SK-N-SH treated with all-trans-retinoic acid at 6 μM for 48 hours (cell line): ENCODE data around the gene NBEAL1.
"Not testable (repeated sequence)": the region's sequence is repeated elsewhere in the genome, so short reads cannot be mapped to it uniquely, and the experiment has no call there.

Experiments used
- CREB5 ChIP-seq: fragments of 250-450 bp; sonication (Bioruptor Pico); IDR thresholded peaks from 2 replicates; pipeline ENCODE4 v1.5.1; 2020; ENCODE audit warnings: low read depth, mild to moderate bottlenecking, moderate library complexity
- ESRRG ChIP-seq: fragments of 250-450 bp; sonication (Bioruptor Pico); IDR thresholded peaks from 2 replicates; pipeline ENCODE4 v1.6.1; 2021; ENCODE audit warnings: mild to moderate bottlenecking
- GLIS3 ChIP-seq: fragments of 250-450 bp; sonication (Bioruptor Pico); IDR thresholded peaks from 2 replicates; pipeline ENCODE4 v1.5.0; 2020; ENCODE audit warnings: mild to moderate bottlenecking, moderate library complexity
- OSR1 ChIP-seq: fragments of 250-450 bp; sonication (Bioruptor Pico); IDR thresholded peaks from 2 replicates; pipeline ENCODE4 v1.8.0; 2022; ENCODE audit warnings: moderate library complexity, mild to moderate bottlenecking, inconsistent platforms
- PATZ1 ChIP-seq: fragments of 250-450 bp; sonication (Bioruptor Pico); IDR thresholded peaks from 2 replicates; pipeline ENCODE4 v1.8.0; 2020; ENCODE audit warnings: mild to moderate bottlenecking, moderate library complexity, borderline replicate concordance
- PPARA ChIP-seq: fragments of 250-450 bp; sonication (Bioruptor Pico); IDR thresholded peaks from 2 replicates; pipeline ENCODE4 v1.5.0; 2020; ENCODE audit warnings: mild to moderate bottlenecking, borderline replicate concordance
- TCF4 ChIP-seq: fragments of 250-450 bp; sonication (Bioruptor Pico); IDR thresholded peaks from 2 replicates; pipeline ENCODE4 v1.8.0; 2021; ENCODE audit warnings: mild to moderate bottlenecking, moderate library complexity, borderline replicate concordance
- TSHZ2 ChIP-seq: fragments of 250-450 bp; sonication (Bioruptor Pico); IDR thresholded peaks from 2 replicates; pipeline ENCODE4 v1.5.0; 2020; ENCODE audit warnings: mild to moderate bottlenecking, moderate library complexity
- ZC3H10 ChIP-seq: fragments of 250-450 bp; sonication (Bioruptor Pico); IDR thresholded peaks from 2 replicates; pipeline ENCODE4 v1.5.1; 2021; ENCODE audit warnings: mild to moderate bottlenecking, moderate library complexity
- ZFP30 ChIP-seq: fragments of 450-650 bp; formaldehyde crosslinking; IDR thresholded peaks from 2 replicates; pipeline ENCODE4 v1.5.0; 2022; ENCODE audit warnings: mild to moderate bottlenecking, moderate library complexity

DNA sequence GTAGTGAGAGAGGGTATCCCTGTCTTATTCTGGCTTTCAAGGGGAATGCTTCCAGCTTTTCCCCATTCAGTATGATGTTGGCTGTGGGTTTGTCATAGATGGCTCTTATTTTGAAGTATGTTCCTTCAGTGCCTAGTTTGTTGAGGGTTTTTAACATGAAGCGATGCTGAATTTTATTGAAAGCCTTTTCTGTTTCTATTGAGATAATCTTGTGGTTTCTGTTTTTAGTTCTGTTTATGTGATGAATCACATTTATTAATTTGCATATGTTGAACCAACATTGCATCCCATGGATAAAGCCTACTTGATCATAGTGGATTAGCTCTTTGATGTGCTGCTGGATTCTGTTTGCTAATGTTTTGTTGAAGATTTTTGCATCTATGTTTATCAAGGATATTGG lies 87.7 kb downstream of the NBEAL1 start:
- not testable (repeated sequence) for TF ChIP-seq ZFP30 (CRISPR knock-in tag); ESRRG (CRISPR knock-in tag); PATZ1 (CRISPR knock-in tag); TSHZ2; CREB5 (CRISPR knock-in tag); GLIS3 (CRISPR knock-in tag); OSR1 (CRISPR knock-in tag); PPARA; TCF4; ZC3H10 (CRISPR knock-in tag)
